Mucosa of stomach (tissue), 1 donor: ENCODE results near the gene STARD8.

ENCODE experiments used
- H3K27me3 ChIP-seq: one replicate; pipeline ENCODE4 v1.7.0; 2013; ENCODE audit warnings: mild to moderate bottlenecking, low read length; ENCODE audit not compliant: control insufficient read depth, insufficient read depth
- H3K36me3 ChIP-seq: one replicate; pipeline ENCODE4 v1.7.0; 2013; ENCODE audit warnings: low read length; ENCODE audit not compliant: control insufficient read depth, insufficient read depth
- H3K4me1 ChIP-seq: one replicate; pipeline ENCODE4 v1.7.0; 2013; ENCODE audit warnings: mild to moderate bottlenecking, low read length; ENCODE audit not compliant: control insufficient read depth, insufficient read depth
- H3K4me3 ChIP-seq: one replicate; pipeline ENCODE4 v1.7.0; 2013; ENCODE audit warnings: low read length
- H3K9ac ChIP-seq: one replicate; pipeline ENCODE4 v1.7.0; 2013; ENCODE audit warnings: mild to moderate bottlenecking, low read length, moderate library complexity
- H3K9me3 ChIP-seq: one replicate; pipeline ENCODE4 v1.7.0; 2013; ENCODE audit warnings: mild to moderate bottlenecking, low read length, moderate library complexity; ENCODE audit not compliant: control insufficient read depth
- donor health status: Pancreatic carcinoma.

Gene STARD8

DNA sequence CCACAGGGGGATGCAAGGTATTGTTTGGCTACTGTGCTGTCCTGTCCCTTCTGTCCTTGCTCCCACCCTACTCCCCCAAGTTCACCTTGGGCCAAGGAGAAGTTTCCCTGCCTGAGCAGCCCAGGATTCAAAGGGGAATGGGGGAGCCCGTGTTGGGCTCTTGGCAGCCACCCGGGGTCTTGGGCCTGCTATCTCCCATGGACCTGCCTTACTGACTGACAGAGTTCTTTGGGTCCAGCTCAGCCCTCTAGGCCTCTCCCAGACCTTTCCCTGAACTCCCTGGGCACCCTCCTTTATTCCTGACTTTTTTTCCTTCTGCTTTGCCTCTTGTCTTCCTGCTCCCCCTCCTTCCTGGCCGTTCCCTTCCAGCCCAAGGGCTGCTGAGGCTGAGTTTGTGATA is 67.4 kb downstream of the STARD8 start:
- Histone ChIP-seq H3K9ac (no peak overlapping the region), H3K27me3 (no peaks in the 10 kb centered on the region), H3K4me1 (no peaks in the 10 kb centered on the region), H3K9me3 (no peaks in the 10 kb centered on the region), H3K36me3 (no peaks in the 10 kb centered on the region), H3K4me3 (no peak overlapping the region)

DNA sequence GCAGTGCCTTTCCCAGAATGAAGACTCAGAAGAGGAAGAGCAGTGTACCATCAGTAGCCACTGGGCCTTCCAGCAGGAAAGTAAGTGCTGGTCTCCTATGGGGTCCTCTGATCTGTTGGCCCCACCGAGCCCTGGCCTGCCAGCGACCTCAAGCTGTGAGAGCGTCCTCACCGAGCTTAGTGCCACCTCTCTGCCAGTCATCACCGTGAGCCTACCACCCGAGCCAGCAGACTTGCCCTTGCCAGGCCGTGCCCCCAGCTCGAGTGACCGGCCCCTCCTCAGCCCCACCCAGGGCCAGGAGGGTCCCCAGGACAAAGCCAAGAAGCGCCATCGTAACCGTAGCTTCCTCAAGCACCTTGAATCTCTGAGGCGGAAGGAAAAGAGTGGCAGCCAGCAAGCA is 69.7 kb downstream of the STARD8 start:
- no peaks in the 10 kb centered on the region for H3K9me3 ChIP-seq
- H3K9ac ChIP-seq: no peak overlapping the region
- no peak overlapping the region for H3K4me3 ChIP-seq
- H3K27me3 ChIP-seq: no peaks in the 10 kb centered on the region
- no peaks in the 10 kb centered on the region for H3K4me1 ChIP-seq
- no peaks in the 10 kb centered on the region for H3K36me3 ChIP-seq

DNA sequence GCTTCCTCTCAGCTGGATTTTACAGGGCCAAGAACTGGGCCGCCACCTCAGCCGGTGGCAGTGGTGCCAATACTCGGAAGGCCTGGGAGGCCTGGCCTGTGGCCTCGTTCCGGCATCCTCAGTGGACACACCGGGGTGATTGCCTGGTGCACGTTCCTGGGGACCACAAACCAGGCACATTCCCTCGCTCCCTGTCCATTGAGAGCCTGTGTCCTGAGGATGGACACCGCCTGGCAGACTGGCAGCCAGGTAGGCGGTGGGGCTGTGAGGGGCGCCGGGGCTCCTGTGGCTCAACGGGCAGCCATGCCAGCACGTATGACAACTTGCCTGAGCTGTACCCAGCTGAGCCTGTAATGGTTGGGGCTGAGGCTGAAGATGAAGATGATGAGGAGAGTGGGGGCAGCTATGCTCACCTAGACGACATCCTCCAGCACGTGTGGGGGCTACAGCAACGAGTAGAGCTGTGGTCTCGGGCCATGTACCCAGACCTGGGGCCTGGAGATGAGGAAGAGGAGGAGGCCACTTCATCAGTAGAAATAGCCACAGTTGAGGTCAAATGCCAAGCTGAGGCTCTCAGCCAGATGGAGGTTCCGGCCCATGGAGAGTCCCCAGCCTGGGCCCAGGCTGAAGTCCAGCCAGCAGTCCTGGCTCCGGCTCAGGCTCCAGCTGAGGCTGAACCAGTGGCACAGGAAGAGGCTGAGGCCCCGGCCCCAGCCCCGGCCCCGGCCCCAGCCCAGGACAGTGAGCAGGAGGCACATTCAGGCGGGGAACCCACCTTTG is 70.4 kb downstream of the STARD8 start:
- H3K9me3 ChIP-seq: no peaks in the 10 kb centered on the region
- no peak overlapping the region for H3K4me3 ChIP-seq
- no peak overlapping the region for H3K9ac ChIP-seq
- no peaks in the 10 kb centered on the region for H3K36me3 ChIP-seq
- no peaks in the 10 kb centered on the region for H3K4me1 ChIP-seq
- H3K27me3 ChIP-seq: no peaks in the 10 kb centered on the region

DNA sequence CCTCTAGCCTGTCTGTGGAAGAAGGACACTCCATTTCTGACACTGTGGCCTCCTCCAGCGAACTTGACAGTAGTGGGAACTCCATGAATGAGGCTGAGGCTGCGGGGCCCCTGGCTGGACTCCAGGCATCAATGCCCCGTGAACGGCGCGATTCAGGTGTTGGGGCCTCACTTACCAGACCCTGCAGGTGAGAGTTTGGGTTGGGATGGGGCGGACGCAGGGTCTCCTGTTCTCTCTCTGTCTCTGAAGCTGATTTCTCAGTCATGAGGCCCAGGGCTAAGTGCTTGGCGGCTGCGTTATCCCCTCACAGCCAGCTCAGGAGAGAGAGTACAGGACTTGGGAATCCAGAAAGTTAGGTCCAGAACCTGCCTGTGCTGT is 71.0 kb downstream of the STARD8 start:
- no peaks in the 10 kb centered on the region for H3K27me3 ChIP-seq
- H3K36me3 ChIP-seq: no peaks in the 10 kb centered on the region
- H3K4me1 ChIP-seq: no peaks in the 10 kb centered on the region
- H3K4me3 ChIP-seq: no peak overlapping the region
- H3K9ac ChIP-seq: no peak overlapping the region
- H3K9me3 ChIP-seq: no peaks in the 10 kb centered on the region

DNA sequence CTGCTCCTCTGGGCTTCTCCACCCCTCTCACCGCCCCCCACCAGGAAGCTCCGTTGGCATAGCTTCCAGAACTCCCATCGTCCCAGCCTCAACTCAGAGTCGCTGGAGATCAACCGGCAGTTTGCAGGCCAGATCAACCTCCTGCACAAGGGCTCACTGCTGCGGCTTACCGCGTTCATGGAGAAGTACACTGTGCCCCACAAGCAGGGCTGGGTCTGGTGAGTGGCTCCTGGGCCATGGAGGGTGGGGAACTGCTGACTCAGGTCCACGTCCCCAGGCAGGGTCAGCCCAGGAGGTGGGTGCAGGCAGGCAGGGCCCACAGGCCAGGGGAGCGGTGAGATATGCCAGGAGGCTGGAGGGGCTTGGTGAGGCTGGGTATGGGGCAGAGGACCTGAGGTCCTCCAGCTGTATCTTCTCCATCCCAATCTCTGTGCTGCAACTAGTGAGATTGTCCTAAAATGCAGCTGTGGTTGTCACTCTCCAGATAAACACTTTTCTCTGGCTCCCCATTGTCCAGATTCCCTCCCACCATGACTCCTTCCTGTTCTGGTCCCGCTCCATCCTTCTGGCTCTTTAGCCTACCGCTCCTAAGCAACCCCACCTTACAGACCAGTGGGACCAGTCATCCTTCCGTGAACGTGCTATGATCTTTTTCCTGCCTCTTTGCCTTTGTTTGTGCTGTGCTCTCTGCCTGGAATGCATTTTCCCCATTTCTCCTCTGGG is 71.9 kb downstream of the STARD8 start:
- Histone ChIP-seq H3K36me3 (no peaks in the 10 kb centered on the region), H3K27me3 (no peaks in the 10 kb centered on the region), H3K4me3 (no peak overlapping the region), H3K9me3 (no peaks in the 10 kb centered on the region), H3K9ac (no peak overlapping the region), H3K4me1 (no peaks in the 10 kb centered on the region)

DNA sequence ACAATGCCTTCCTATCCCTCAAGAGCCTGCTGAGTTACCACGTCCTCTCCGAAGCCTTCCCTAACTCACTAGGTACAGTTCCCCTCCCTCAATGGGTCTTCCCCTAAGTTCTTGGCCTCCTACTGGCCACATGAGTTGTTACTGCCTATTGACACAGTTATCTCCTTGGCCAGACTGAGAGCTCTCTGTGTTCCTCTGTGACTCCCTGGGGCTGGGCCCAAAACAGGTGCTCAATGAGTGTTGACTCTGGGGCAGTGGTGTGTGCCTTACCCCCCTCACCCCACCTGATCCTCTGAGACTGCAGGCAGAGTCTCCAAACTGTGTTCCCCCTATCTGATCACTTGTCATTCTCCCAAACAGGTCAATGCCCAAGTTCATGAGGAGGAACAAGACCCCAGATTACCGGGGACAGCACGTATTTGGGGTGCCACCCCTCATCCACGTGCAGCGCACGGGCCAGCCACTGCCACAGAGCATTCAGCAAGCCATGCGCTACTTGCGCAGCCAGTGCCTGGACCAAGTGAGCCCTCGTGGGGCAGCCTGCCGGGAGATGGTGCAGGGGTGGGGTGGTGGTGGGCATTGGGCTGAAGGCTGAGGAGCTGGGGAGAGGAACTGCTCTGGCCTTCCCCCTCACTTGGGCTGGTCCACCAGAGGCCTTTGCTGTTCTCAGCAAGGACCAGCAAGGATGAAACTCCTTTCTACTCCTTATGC is 72.6 kb downstream of the STARD8 start:
- H3K9me3 ChIP-seq: no peaks in the 10 kb centered on the region
- no peaks in the 10 kb centered on the region for H3K4me1 ChIP-seq
- no peaks in the 10 kb centered on the region for H3K36me3 ChIP-seq
- no peak overlapping the region for H3K9ac ChIP-seq
- no peaks in the 10 kb centered on the region for H3K27me3 ChIP-seq
- no peak overlapping the region for H3K4me3 ChIP-seq

DNA sequence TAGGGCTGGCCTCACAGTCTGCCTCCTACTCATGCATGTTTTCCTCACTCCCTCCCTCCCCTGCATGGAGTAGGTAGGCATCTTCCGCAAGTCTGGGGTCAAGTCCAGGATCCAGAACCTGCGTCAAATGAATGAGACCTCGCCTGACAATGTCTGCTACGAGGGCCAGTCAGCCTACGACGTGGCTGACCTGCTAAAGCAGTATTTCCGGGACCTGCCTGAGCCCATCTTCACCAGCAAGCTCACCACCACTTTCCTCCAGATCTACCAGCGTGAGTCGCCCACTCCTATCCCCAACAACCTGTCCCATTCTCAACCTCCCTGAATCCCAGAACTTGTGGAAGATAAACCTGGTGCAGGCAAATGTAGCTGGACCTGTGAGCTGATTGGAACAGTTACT is 73.4 kb downstream of the STARD8 start:
- Histone ChIP-seq H3K4me3 (no peak overlapping the region), H3K9ac (no peak overlapping the region), H3K27me3 (no peaks in the 10 kb centered on the region), H3K4me1 (no peaks in the 10 kb centered on the region), H3K9me3 (no peaks in the 10 kb centered on the region), H3K36me3 (no peaks in the 10 kb centered on the region)

DNA sequence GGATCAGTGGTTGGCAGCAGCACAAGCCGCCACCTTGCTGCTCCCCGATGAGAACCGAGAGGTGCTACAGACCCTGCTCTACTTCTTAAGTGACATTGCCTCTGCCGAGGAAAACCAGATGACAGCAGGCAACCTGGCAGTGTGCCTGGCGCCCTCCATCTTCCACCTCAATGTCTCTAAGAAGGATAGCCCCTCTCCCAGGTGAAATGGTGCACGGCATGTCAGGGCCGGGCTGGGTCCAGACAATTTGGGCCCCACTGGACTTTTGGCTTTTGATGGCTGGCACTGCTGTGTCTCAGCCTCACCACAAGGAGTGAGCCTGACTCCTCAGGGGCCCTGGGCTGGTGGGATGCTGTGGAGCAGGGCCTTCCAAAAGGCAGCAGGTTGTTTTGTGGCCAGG is 74.1 kb downstream of the STARD8 start:
- Histone ChIP-seq H3K4me1 (no peaks in the 10 kb centered on the region), H3K36me3 (no peaks in the 10 kb centered on the region)

DNA sequence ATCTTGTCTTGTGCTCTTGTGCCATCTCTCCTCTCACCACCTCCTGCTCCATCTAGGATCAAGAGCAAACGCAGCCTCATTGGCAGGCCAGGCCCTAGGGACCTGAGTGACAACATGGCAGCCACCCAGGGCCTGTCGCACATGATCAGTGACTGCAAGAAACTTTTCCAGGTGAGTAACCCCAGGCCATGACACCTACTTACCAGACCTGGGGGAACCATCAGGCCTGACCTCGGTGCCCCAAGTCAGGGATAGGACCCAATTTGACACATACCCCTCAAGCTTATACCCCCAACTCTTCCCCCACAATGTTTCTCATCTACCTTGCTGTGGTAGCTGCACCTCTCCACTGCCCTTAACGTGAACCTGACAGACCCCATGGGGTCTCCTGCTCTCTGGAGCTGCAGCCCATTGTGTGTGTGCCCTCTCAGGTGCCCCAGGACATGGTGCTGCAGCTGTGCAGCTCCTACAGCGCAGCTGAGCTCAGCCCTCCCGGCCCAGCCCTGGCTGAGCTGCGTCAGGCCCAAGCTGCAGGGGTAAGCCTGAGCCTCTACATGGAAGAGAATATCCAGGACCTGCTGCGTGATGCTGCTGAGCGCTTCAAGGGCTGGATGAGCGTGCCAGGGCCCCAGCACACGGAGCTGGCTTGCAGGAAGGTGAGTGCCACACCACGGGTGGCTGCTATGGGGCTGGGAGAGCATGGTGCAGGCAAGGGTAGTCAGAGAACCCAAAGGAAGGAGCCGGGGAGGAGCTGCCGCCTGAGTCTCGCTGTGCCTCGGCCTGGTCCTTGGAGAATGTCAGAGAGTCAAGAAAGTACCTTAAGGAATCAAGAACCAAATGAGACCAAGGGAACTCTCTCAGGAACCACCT is 74.8 kb downstream of the STARD8 start:
- Histone ChIP-seq H3K27me3 (no peaks in the 10 kb centered on the region), H3K9ac (no peak overlapping the region), H3K4me3 (no peak overlapping the region), H3K36me3 (no peaks in the 10 kb centered on the region), H3K9me3 (no peaks in the 10 kb centered on the region), H3K4me1 (no peaks in the 10 kb centered on the region)

More for the DNA sequence above, 74.1 kb downstream of the STARD8 start:
- H3K27me3 ChIP-seq: no peaks in the 10 kb centered on the region
- no peak overlapping the region for H3K4me3 ChIP-seq
- no peak overlapping the region for H3K9ac ChIP-seq
- no peaks in the 10 kb centered on the region for H3K9me3 ChIP-seq

DNA sequence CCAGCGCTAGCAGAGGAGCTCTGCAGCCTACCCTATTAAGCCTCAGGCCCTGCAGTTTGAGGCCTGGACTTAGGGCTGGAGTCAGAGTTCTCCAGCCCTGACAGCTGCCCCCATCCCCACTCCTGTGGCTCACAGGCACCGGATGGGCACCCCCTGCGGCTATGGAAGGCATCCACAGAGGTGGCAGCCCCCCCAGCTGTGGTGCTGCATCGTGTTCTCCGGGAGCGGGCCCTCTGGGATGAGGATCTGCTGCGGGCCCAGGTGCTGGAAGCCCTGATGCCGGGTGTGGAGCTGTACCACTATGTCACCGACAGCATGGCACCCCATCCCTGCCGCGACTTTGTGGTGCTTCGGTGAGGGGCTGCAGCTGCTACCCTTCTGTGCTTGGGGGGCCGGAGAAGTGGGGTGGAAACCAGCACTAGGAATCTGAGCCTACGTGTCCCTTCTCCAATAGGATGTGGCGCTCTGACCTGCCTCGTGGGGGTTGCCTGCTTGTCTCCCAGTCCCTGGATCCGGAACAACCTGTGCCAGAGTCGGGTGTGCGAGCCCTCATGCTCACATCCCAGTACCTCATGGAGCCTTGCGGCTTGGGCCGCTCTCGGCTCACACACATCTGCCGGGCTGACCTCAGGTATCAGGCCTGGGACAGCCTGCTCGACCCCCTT is 76.2 kb downstream of the STARD8 start:
- no peak overlapping the region for H3K9ac ChIP-seq
- H3K4me1 ChIP-seq: no peaks in the 10 kb centered on the region
- H3K27me3 ChIP-seq: no peaks in the 10 kb centered on the region
- H3K4me3 ChIP-seq: no peak overlapping the region
- no peaks in the 10 kb centered on the region for H3K36me3 ChIP-seq
- no peaks in the 10 kb centered on the region for H3K9me3 ChIP-seq

DNA sequence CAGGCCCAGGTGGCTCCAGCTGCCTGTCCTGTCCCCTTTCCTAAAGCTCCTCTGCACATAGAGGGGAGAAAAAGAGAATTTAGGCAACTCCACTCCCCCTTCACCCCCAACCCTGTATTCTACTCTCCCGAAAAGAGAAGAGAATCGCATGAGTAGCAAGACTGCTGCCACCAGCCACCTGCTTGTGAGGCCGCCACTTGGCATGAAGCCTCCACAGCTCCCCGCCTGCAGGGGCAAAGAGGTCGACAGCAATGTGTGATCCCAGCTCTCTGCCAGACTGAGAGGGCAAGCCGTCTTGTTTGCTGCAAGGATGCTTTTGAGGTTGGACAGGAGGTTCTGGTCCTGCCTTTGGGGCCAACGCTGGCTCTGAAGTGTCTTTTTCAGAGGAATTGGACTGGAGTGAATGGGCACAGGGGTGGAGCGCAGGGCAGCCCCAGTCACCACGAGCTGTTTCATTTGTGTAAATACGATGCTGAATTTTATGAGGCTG is 77.1 kb downstream of the STARD8 start:
- no peaks in the 10 kb centered on the region for H3K4me1 ChIP-seq
- no peak overlapping the region for H3K9ac ChIP-seq
- H3K36me3 ChIP-seq: no peaks in the 10 kb centered on the region
- H3K9me3 ChIP-seq: no peaks in the 10 kb centered on the region
- H3K27me3 ChIP-seq: no peaks in the 10 kb centered on the region
- H3K4me3 ChIP-seq: no peak overlapping the region
